ENCODE results near the gene CTNNA1.

The CTNNA1 gene

DNA sequence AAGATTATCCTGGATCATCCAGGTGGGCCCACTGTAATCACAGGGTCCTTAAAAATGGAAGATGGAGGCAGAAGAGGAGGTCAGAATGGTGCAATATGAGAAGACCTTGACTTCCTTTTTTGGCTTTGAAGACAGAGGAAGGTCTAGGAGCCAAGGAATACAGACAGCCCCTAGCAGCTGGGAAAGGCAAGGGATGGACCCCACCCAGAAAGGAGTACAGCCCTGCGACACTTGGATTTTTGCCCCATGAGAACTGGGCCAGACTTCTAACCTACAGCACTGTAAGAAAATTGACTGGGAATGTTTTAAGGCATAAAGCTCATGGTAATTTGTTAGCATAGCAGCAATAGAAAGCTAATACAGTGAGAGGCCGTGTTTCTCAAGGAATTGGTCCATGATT is 188.8 kb downstream of the CTNNA1 start:
- Histone ChIP-seq H3K4me3 (ENCODE audit: low read length in 2 of 2) (no peak overlapping the region), H3K9me3 (ENCODE audit: control insufficient read depth in 2 of 2, low read length in 2 of 2) (no peaks in the 10 kb centered on the region), H3K36me3 (ENCODE audit: control insufficient read depth in 2 of 2, insufficient read depth in 2 of 2, low read length in 2 of 2) (peaks cover 7 to 10% of the 10 kb centered on the region in 2 donors), H3K4me1 (ENCODE audit: control insufficient read depth, insufficient read depth, low read length) (peaks cover 3% of the 10 kb centered on the region), H3K9ac (ENCODE audit: low read length in 2 of 2) (no peak overlapping the region), H3K27me3 (ENCODE audit: control insufficient read depth in 1 of 2, insufficient read depth in 2 of 2, low read length in 2 of 2) (no peaks in the 10 kb centered on the region), H3K27ac (ENCODE audit: low read length) (no peak overlapping the region)

DNA sequence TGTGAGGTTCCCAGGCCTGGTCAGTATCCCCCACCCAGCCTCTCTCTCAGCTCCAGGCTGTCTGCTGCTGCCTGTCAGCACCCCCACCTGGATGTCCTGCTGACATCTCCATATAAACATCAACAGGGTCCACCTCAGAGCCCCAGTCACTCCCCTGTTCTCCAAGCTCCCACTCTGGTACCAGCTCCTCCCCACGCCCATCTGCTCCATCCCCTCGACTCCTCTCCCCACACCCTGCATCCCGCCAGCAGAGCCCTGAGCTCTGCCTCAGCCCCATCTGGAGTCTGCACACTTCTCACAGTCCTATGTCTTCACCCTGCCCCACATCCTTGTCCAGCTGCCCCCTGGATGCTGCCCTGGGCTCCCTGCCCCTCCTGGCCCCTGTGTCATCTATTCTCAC is 189.6 kb downstream of the CTNNA1 start:
- Histone ChIP-seq H3K36me3 (ENCODE audit: control insufficient read depth in 2 of 2, insufficient read depth in 2 of 2, low read length in 2 of 2) (peaks cover 10 to 17% of the 10 kb centered on the region in 2 donors), H3K4me1 (ENCODE audit: control insufficient read depth, insufficient read depth, low read length) (peaks cover 3% of the 10 kb centered on the region), H3K9me3 (ENCODE audit: control insufficient read depth in 2 of 2, low read length in 2 of 2) (no peaks in the 10 kb centered on the region), H3K27me3 (ENCODE audit: control insufficient read depth in 1 of 2, insufficient read depth in 2 of 2, low read length in 2 of 2) (no peaks in the 10 kb centered on the region), H3K27ac (ENCODE audit: low read length) (no peak overlapping the region), H3K9ac (ENCODE audit: low read length in 2 of 2) (no peak overlapping the region), H3K4me3 (ENCODE audit: low read length in 2 of 2) (no peak overlapping the region)

DNA sequence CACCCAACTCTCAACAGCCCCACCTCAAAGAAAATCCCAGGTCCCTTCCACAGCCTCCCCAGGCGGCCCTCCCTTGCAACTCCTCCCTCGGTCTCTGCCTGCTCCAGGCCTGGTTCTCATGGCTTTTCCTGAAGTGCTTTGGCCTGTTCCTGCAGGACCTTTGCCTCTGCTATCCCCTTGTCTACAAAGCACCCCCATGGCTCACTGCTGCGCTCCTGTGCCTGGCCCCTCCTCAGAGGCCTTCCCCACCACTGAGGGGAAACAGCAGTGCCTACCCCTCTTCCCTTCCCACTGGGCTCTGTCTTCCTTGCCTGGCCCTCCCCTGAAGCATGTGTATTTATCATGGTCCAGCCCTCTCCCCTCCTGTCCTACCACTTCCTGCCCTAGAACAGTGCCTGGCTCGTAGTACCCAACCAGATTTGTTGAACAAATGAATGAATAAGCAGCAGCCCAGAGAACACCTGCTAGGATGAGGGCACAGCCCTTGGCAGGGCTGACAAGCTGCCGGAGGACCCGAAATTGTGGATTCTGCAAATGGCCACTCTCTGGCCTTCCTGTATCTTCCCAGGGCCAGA is 190.5 kb downstream of the CTNNA1 start:
- Histone ChIP-seq H3K4me3 (ENCODE audit: low read length in 2 of 2) (no peak overlapping the region), H3K9me3 (ENCODE audit: control insufficient read depth in 2 of 2, low read length in 2 of 2) (no peaks in the 10 kb centered on the region), H3K36me3 (ENCODE audit: control insufficient read depth in 2 of 2, insufficient read depth in 2 of 2, low read length in 2 of 2) (peaks cover 10 to 16% of the 10 kb centered on the region in 2 donors), H3K9ac (ENCODE audit: low read length in 2 of 2) (no peak overlapping the region), H3K27ac (ENCODE audit: low read length) (no peak overlapping the region), H3K27me3 (ENCODE audit: control insufficient read depth in 1 of 2, insufficient read depth in 2 of 2, low read length in 2 of 2) (no peaks in the 10 kb centered on the region), H3K4me1 (ENCODE audit: control insufficient read depth, insufficient read depth, low read length) (peaks cover 4% of the 10 kb centered on the region)

DNA sequence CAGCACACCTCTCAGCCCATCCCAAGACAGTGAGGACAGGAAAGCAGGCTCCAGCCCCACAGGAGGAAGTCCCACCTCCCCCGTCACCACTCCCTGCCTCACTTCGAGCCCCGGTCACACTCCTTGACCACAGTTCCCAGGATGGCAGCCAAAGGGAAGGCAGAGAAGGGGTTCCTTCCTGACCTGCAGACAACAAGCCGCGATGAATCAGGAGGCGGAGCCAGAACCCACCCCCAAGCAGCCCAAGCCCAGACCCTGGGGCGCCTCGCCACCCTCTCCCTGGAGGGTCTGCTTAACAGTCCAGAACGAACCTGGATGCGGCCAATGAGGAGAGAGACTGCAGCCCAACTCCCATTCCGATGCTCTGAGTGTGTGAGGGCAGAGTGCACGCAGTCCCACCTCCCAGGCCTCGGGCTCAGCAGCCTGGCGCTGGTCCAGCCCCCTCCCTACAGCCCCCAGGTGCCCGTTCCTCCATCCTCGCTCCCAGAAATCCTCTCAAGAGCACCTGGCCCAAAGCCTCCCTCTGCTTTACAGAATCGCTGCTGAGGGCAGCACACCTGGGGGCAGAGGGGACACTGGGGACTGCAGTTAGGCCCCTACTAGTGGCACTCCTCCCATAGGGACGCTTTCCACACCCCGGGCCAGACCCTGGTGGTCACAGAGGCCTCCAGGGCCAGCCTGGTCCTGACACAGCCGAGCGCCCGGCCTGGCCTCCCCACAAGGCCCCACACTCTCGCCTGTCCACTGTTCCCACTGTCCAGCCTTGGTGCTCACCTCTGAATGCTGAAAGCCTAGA is 191.5 kb downstream of the CTNNA1 start:
- Histone ChIP-seq H3K27ac (ENCODE audit: low read length) (no peak overlapping the region), H3K4me1 (ENCODE audit: control insufficient read depth, insufficient read depth, low read length) (peaks cover 8% of the 10 kb centered on the region), H3K36me3 (ENCODE audit: control insufficient read depth in 2 of 2, insufficient read depth in 2 of 2, low read length in 2 of 2) (peaks cover 10 to 16% of the 10 kb centered on the region in 2 donors), H3K27me3 (ENCODE audit: control insufficient read depth in 1 of 2, insufficient read depth in 2 of 2, low read length in 2 of 2) (no peaks in the 10 kb centered on the region), H3K9me3 (ENCODE audit: control insufficient read depth in 2 of 2, low read length in 2 of 2) (no peaks in the 10 kb centered on the region), H3K4me3 (ENCODE audit: low read length in 2 of 2) (no peak overlapping the region), H3K9ac (ENCODE audit: low read length in 2 of 2) (no peak overlapping the region)

DNA sequence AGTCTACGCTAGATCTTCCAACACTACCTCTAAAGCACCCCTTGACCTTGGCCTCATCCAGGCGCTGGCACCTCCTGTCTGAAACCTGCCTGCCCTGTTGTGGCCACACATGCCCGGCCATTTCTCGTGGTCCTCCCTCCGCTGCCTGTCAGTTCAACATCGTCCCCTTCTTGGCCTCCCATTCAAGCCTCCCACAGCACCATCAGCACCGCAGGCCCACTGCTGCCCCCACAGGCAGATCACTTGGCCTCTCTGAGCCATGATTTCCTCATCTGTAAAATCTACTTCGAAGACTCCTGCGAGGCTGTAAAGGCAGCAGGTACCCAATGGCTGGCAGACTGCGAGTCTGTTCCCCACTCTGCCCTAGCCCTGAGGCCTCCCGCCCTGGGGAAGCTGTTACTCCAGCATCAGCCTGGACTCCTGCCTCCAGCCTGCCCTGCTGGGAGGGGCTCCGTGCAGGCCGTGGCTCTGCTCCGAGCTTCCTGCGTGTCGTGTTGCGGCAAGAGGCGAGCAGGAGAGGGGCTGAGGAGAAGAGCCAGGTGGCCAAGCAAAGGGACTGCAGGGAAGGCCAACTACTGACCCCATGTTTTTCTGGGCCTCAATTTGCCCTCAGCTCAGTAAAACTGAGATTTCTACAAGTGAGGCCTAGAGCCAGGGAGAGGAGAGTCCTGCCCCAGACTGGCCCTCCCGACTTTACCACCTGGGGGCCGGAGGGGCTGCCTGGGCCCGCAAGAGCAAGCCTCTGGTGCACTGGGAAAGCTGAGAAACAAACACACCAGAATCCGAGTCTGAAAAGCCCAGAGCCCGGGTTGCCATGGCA is 192.4 kb downstream of the CTNNA1 start:
- H3K4me1 ChIP-seq (ENCODE audit: control insufficient read depth, insufficient read depth, low read length): peaks cover 11% of the 10 kb centered on the region
- no peak overlapping the region for H3K9ac ChIP-seq (ENCODE audit: low read length in 2 of 2)
- H3K4me3 ChIP-seq (ENCODE audit: low read length in 2 of 2): no peak overlapping the region

DNA sequence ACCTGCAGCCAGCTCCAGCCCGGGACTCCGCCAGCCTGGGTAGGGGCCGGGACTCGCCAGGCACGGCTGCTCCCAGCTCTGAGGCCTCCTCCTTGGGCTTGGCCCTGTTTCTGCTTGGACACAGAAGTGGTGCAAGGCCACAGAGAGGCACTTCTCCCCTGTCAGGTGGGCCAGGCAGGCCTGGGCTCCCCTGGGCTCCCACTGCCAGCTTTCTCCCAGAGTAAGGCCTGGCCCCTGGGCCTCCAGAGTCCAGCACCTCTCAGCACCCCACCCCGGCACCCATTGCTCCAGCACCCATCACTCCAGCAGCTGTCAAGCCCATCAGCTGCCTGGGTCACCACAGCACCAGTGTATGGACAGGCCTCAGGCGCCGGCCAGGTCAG is 193.0 kb downstream of the CTNNA1 start:
- H3K4me1 ChIP-seq (ENCODE audit: control insufficient read depth, insufficient read depth, low read length): peaks cover 15% of the 10 kb centered on the region
- H3K9me3 ChIP-seq (ENCODE audit: control insufficient read depth in 2 of 2, low read length in 2 of 2): no peaks in the 10 kb centered on the region
- no peak overlapping the region for H3K4me3 ChIP-seq (ENCODE audit: low read length in 2 of 2)
- no peak overlapping the region for H3K9ac ChIP-seq (ENCODE audit: low read length in 2 of 2)
- no peaks in the 10 kb centered on the region for H3K27me3 ChIP-seq (ENCODE audit: control insufficient read depth in 1 of 2, insufficient read depth in 2 of 2, low read length in 2 of 2)
- H3K27ac ChIP-seq (ENCODE audit: low read length): no peak overlapping the region
- H3K36me3 ChIP-seq (ENCODE audit: control insufficient read depth in 2 of 2, insufficient read depth in 2 of 2, low read length in 2 of 2): peaks cover 10 to 16% of the 10 kb centered on the region in 2 donors

More for the DNA sequence above, 192.4 kb downstream of the CTNNA1 start:
- Histone ChIP-seq H3K27me3 (ENCODE audit: control insufficient read depth in 1 of 2, insufficient read depth in 2 of 2, low read length in 2 of 2) (no peaks in the 10 kb centered on the region), H3K36me3 (ENCODE audit: control insufficient read depth in 2 of 2, insufficient read depth in 2 of 2, low read length in 2 of 2) (peaks cover 10 to 16% of the 10 kb centered on the region in 2 donors), H3K27ac (ENCODE audit: low read length) (no peak overlapping the region), H3K9me3 (ENCODE audit: control insufficient read depth in 2 of 2, low read length in 2 of 2) (no peaks in the 10 kb centered on the region)

DNA sequence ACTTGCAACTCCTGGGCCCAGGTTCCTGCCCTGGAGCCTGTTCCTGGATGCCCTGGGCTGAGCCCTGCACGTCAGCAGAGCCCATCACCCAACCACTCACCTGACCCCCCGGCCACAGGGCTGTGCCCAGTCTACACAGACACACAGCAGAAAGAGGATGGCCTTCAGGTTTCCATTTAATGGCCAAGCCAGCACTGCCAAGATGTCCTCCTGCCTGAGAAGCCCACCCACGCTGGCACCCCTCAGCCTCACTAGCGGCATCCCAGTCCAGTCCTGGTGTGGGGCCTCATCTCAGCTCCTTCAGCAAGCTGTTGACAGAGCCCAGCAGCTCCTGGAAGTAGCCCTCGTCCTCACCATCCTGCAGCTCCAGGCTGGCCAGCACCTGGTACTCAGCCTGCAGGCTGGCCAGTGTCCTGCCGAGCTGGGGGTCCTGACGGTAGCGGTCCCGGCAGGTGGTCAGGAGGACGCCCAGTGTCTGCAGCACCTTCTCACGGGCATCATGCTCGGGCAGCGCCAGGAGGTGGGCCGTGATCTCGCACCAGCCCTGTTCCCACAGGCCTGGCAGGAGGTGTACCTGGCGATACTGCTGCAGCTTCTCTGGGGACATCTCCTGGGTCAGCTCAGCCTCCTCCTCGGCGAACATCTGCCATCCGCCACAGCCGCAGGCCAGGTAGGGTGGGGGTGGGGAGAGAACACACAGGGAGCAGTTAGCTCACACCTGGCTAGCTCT is 193.8 kb downstream of the CTNNA1 start:
- H3K9me3 ChIP-seq (ENCODE audit: control insufficient read depth in 2 of 2, low read length in 2 of 2): no peaks in the 10 kb centered on the region
- no peak overlapping the region for H3K9ac ChIP-seq (ENCODE audit: low read length in 2 of 2)
- peaks cover 22% of the 10 kb centered on the region for H3K4me1 ChIP-seq (ENCODE audit: control insufficient read depth, insufficient read depth, low read length)
- H3K4me3 ChIP-seq (ENCODE audit: low read length in 2 of 2): no peak overlapping the region
- no peak overlapping the region for H3K27ac ChIP-seq (ENCODE audit: low read length)
- no peaks in the 10 kb centered on the region for H3K27me3 ChIP-seq (ENCODE audit: control insufficient read depth in 1 of 2, insufficient read depth in 2 of 2, low read length in 2 of 2)
- H3K36me3 ChIP-seq (ENCODE audit: control insufficient read depth in 2 of 2, insufficient read depth in 2 of 2, low read length in 2 of 2): peaks cover 10 to 16% of the 10 kb centered on the region in 2 donors

DNA sequence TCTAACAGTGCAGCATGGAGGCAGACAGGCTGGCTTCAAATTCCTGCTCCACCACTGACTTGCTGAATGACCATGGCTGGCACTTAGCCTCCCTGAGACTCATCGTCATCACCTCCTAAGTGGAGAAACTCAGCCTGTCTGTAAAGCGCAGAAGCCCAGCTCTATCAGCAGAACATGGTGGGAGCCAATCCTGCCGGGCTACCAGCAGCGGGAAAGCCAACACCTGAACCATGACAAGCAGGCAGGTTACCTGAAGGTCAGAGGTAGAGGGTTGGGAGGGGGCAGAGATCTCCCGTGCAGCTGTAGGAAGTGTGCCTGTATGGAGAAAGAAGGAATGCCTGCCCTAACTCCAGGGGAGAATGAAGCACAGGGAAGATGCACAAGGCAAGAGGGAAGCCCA is 194.6 kb downstream of the CTNNA1 start:
- no peak overlapping the region for H3K4me3 ChIP-seq (ENCODE audit: low read length in 2 of 2)
- H3K27ac ChIP-seq (ENCODE audit: low read length): no peak overlapping the region
- H3K9ac ChIP-seq (ENCODE audit: low read length in 2 of 2): no peak overlapping the region
- no peaks in the 10 kb centered on the region for H3K9me3 ChIP-seq (ENCODE audit: control insufficient read depth in 2 of 2, low read length in 2 of 2)
- H3K4me1 ChIP-seq (ENCODE audit: control insufficient read depth, insufficient read depth, low read length): peaks cover 29% of the 10 kb centered on the region
- H3K27me3 ChIP-seq (ENCODE audit: control insufficient read depth in 1 of 2, insufficient read depth in 2 of 2, low read length in 2 of 2): no peaks in the 10 kb centered on the region
- peaks cover 10 to 16% of the 10 kb centered on the region in 2 donors for H3K36me3 ChIP-seq (ENCODE audit: control insufficient read depth in 2 of 2, insufficient read depth in 2 of 2, low read length in 2 of 2)

DNA sequence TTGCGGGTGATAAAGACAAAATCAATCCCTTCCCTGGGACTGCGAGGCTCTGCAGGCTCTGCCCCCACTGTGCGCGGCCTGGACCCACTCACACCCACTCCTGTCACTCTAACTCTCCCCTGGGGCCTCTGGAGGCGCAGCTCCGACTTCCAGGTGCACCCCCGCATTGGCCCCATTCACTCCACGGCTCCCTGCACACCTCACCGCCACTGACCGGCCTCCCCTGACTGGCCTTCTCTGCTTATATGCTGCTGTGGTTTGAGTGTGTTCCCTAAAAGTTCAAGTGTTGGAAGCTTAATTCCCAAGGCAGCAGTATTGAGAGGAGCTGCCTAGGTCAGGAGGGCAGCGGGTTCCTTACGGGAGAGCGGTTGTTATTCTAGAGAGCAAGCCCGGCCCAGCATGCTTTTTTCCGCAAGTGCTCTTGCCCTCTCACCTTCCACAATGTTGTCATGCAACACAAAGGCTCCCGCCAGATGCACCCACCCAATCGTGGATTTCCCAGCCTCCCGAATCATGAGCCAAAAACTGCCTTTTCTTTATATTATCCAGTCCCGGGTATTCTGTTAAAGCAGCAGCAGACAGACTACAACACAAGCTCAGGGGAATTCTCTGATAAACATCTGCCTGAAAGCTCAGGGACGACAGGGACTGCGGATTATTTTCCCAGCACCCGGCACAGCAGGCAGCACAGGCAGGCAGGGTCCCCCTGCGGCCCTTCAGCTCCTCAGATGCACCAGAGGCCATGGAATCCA is 195.4 kb downstream of the CTNNA1 start:
- Histone ChIP-seq H3K9me3 (ENCODE audit: control insufficient read depth in 2 of 2, low read length in 2 of 2) (no peaks in the 10 kb centered on the region), H3K4me3 (ENCODE audit: low read length in 2 of 2) (no peak overlapping the region), H3K27ac (ENCODE audit: low read length) (no peak overlapping the region), H3K4me1 (ENCODE audit: control insufficient read depth, insufficient read depth, low read length) (peaks cover 38% of the 10 kb centered on the region), H3K9ac (ENCODE audit: low read length in 2 of 2) (no peak overlapping the region), H3K36me3 (ENCODE audit: control insufficient read depth in 2 of 2, insufficient read depth in 2 of 2, low read length in 2 of 2) (peaks cover 10 to 16% of the 10 kb centered on the region in 2 donors), H3K27me3 (ENCODE audit: control insufficient read depth in 1 of 2, insufficient read depth in 2 of 2, low read length in 2 of 2) (no peaks in the 10 kb centered on the region)

DNA sequence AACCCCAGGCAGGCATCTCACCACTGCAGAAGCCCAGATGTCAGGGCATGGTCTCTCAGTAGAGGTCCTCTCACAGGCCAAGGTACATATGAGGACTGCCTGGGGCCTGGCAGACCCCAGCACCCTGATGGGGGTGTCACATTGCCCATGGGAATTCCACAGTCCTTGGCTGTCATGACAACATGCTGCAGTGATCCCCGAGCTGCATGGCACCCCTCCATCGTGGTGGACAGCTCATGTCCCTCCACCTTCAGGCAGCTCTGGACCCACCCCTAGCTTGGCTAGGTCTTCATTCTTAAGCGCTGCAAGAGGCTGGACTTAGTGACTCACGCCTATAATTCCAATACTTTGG is 196.0 kb downstream of the CTNNA1 start:
- Histone ChIP-seq H3K36me3 (ENCODE audit: control insufficient read depth in 2 of 2, insufficient read depth in 2 of 2, low read length in 2 of 2) (peaks cover 10 to 16% of the 10 kb centered on the region in 2 donors), H3K27me3 (ENCODE audit: control insufficient read depth in 1 of 2, insufficient read depth in 2 of 2, low read length in 2 of 2) (no peaks in the 10 kb centered on the region), H3K4me3 (ENCODE audit: low read length in 2 of 2) (no peak overlapping the region), H3K9me3 (ENCODE audit: control insufficient read depth in 2 of 2, low read length in 2 of 2) (no peaks in the 10 kb centered on the region), H3K27ac (ENCODE audit: low read length) (no peak overlapping the region), H3K4me1 (ENCODE audit: control insufficient read depth, insufficient read depth, low read length) (peaks cover 41% of the 10 kb centered on the region), H3K9ac (ENCODE audit: low read length in 2 of 2) (no peak overlapping the region)

Measured in stomach smooth muscle (tissue), 2 donors.